Hippocampal formation (tissue), 2 donors: Measurements from ENCODE around the gene SLC5A10.

Source experiments
- DNase-seq, 2 donors: peaks; one replicate each; lab custom pipeline; 2025; lab: John Stamatoyannopoulos, UW

Gene SLC5A10

GRCh38 chr17:19002805-19003542 lies 51.0 kb downstream of the SLC5A10 start:
- DNase-seq = no peak

- DNase-seq = no peak
Measured at GRCh38 chr17:19003543-19004420, 51.8 kb downstream of the SLC5A10 start.

GRCh38 chr17:19004421-19005136 lies 52.6 kb downstream of the SLC5A10 start, which contains the start of gene FAM83G:
Gene FAM83G (minus strand): TSS chr17:19004764. CDS start chr17:19004041, 723 bp downstream.
- no peak for DNase-seq

GRCh38 chr17:19005137-19005773 lies 53.3 kb downstream of the SLC5A10 start:
- DNase-seq = no peak

- no peak for DNase-seq
Measured at GRCh38 chr17:19005789-19006430, 53.9 kb downstream of the SLC5A10 start.

- no peak for DNase-seq
Measured at GRCh38 chr17:19006698-19007097, 54.7 kb downstream of the SLC5A10 start.

- no peak for DNase-seq
Measured at GRCh38 chr17:19009970-19010369, 58.0 kb downstream of the SLC5A10 start.

GRCh38 chr17:19010729-19011505 lies 59.0 kb downstream of the SLC5A10 start:
- no peak for DNase-seq

- no peak for DNase-seq
Measured at GRCh38 chr17:19011581-19011980, 59.6 kb downstream of the SLC5A10 start.

GRCh38 chr17:19012171-19013080 lies 60.5 kb downstream of the SLC5A10 start:
- DNase-seq = no peak

GRCh38 chr17:19013226-19013625 lies 61.3 kb downstream of the SLC5A10 start:
- DNase-seq = no peak

- DNase-seq = no peak
Measured at GRCh38 chr17:19013806-19014627, 62.1 kb downstream of the SLC5A10 start.

GRCh38 chr17:19014628-19015215 lies 62.8 kb downstream of the SLC5A10 start:
- DNase-seq = no peak

- no peak for DNase-seq
Measured at GRCh38 chr17:19015428-19015827, 63.5 kb downstream of the SLC5A10 start.

- no peak for DNase-seq
Measured at GRCh38 chr17:19016297-19016696, 64.3 kb downstream of the SLC5A10 start.

GRCh38 chr17:19016881-19017280 lies 64.9 kb downstream of the SLC5A10 start:
- no peak for DNase-seq

GRCh38 chr17:19017401-19017800 lies 65.4 kb downstream of the SLC5A10 start:
- DNase-seq = no peak
